ENCODE data around the gene CYSLTR1. TPM values are rescaled to one million over a fixed set of nuclear protein-coding genes. Genes with fewer than 3 reads are reported as not detected.

CYSLTR1 gene
- total RNA-seq, 1 experiment from 2014 or later = not detected

- Mint-ChIP-seq H3K4me3 (ENCODE audit: low read depth, unreplicated experiment) (no peak overlapping the region), H3K9me3 (ENCODE audit: low read depth, unreplicated experiment) (no peaks in the 10 kb centered on the region), H3K27ac (ENCODE audit: unreplicated experiment) (no peak overlapping the region), H3K27me3 (ENCODE audit: unreplicated experiment) (no peaks in the 10 kb centered on the region), H3K4me1 (ENCODE audit: low read depth, unreplicated experiment) (no peaks in the 10 kb centered on the region), H3K36me3 (ENCODE audit: insufficient read depth, unreplicated experiment) (no peaks in the 10 kb centered on the region)
- no peak for TF ChIP-seq CTCF (IDR thresholded peaks at IDR 0.05; ENCODE audit: unreplicated experiment)
- CTCF ChIA-PET = no interaction called here
- no TSS peak for BruUV-seq (replicated peaks)
- intact Hi-C loops (cut with micrococcal nuclease; ENCODE audit: unreplicated experiment) = no loop called here
- DNase-seq = no peak
Measured at GRCh38 chrX:78357342-78358055, 30.1 kb upstream of the CYSLTR1 start.

GRCh38 chrX:78333521-78333920 is 6.1 kb upstream of the CYSLTR1 start:
- intact Hi-C loops (cut with micrococcal nuclease; ENCODE audit: unreplicated experiment) = no loop called here
- DNase-seq = no peak
- no TSS peak for BruUV-seq (replicated peaks)
- no peak overlapping the region for H3K4me3 Mint-ChIP-seq (ENCODE audit: low read depth, unreplicated experiment)
- H3K27me3 Mint-ChIP-seq (ENCODE audit: unreplicated experiment) = no peaks in the 10 kb centered on the region
- no peak for TF ChIP-seq CTCF (IDR thresholded peaks at IDR 0.05; ENCODE audit: unreplicated experiment)
- H3K9me3 Mint-ChIP-seq (ENCODE audit: low read depth, unreplicated experiment) = no peaks in the 10 kb centered on the region
- H3K36me3 Mint-ChIP-seq (ENCODE audit: insufficient read depth, unreplicated experiment) = no peaks in the 10 kb centered on the region
- no peak overlapping the region for H3K27ac Mint-ChIP-seq (ENCODE audit: unreplicated experiment)
- H3K4me1 Mint-ChIP-seq (ENCODE audit: low read depth, unreplicated experiment) = no peaks in the 10 kb centered on the region
- CTCF ChIA-PET = interaction anchor here (0.6 kb wide), 1 partner anchor 220 kb away, joined by 3 read pairs; no protein-coding TSS in a partner anchor

- intact Hi-C loops (cut with micrococcal nuclease; ENCODE audit: unreplicated experiment) = no loop called here
- no peaks in the 10 kb centered on the region for H3K36me3 Mint-ChIP-seq (ENCODE audit: insufficient read depth, unreplicated experiment)
- TF ChIP-seq CTCF (IDR thresholded peaks at IDR 0.05; ENCODE audit: unreplicated experiment) = no peak
- CTCF ChIA-PET = no interaction called here
- BruUV-seq (replicated peaks) = no TSS peak
- H3K9me3 Mint-ChIP-seq (ENCODE audit: low read depth, unreplicated experiment) = no peaks in the 10 kb centered on the region
- DNase-seq = no peak
- H3K27ac Mint-ChIP-seq (ENCODE audit: unreplicated experiment) = no peak overlapping the region
- H3K4me1 Mint-ChIP-seq (ENCODE audit: low read depth, unreplicated experiment) = no peaks in the 10 kb centered on the region
- no peak overlapping the region for H3K4me3 Mint-ChIP-seq (ENCODE audit: low read depth, unreplicated experiment)
- no peaks in the 10 kb centered on the region for H3K27me3 Mint-ChIP-seq (ENCODE audit: unreplicated experiment)
Measured at GRCh38 chrX:78331708-78332107, 4.3 kb upstream of the CYSLTR1 start.

- TF ChIP-seq CTCF (IDR thresholded peaks at IDR 0.05; ENCODE audit: unreplicated experiment) = no peak
- CTCF ChIA-PET = no interaction called here
- intact Hi-C loops (cut with micrococcal nuclease; ENCODE audit: unreplicated experiment) = no loop called here
Measured at GRCh38 chrX:78330540-78330939, 3.1 kb upstream of the CYSLTR1 start.

More at GRCh38 chrX:78330540-78330939, 3.1 kb upstream of the CYSLTR1 start:
- H3K9me3 Mint-ChIP-seq (ENCODE audit: low read depth, unreplicated experiment) = no peaks in the 10 kb centered on the region
- DNase-seq = no peak
- no peaks in the 10 kb centered on the region for H3K27me3 Mint-ChIP-seq (ENCODE audit: unreplicated experiment)
- H3K4me1 Mint-ChIP-seq (ENCODE audit: low read depth, unreplicated experiment) = no peaks in the 10 kb centered on the region
- H3K36me3 Mint-ChIP-seq (ENCODE audit: insufficient read depth, unreplicated experiment) = no peaks in the 10 kb centered on the region
- H3K27ac Mint-ChIP-seq (ENCODE audit: unreplicated experiment) = no peak overlapping the region
- BruUV-seq (replicated peaks) = no TSS peak
- no peak overlapping the region for H3K4me3 Mint-ChIP-seq (ENCODE audit: low read depth, unreplicated experiment)
